Measurements from ENCODE around the gene APOA1. TPM values are rescaled to one million over a fixed set of nuclear protein-coding genes. Genes with fewer than 3 reads are reported as not detected.
A peak's percentile ranks its signal among the peaks of the same experiment; 100 is the strongest.

The APOA1 gene
- total RNA-seq, 1 donor from 2014 or later, result 1.6 TPM

- no peak for DNase-seq
These were observed 48.9 kb downstream of the APOA1 start for GRCh38 chr11:116788534-116788933.

GRCh38 chr11:116787786-116788486 is 49.5 kb downstream of the APOA1 start, which contains the start of gene ZPR1:
Gene ZPR1 (minus strand): TSS chr11:116788023. CDS start chr11:116787990, 33 bp downstream.
- DNase-seq, result peak; percentile 37

- no peak for DNase-seq
These were observed 50.0 kb downstream of the APOA1 start for GRCh38 chr11:116787436-116787785.

- DNase-seq, result no peak
These were observed 50.5 kb downstream of the APOA1 start for GRCh38 chr11:116786966-116787365.

DNA sequence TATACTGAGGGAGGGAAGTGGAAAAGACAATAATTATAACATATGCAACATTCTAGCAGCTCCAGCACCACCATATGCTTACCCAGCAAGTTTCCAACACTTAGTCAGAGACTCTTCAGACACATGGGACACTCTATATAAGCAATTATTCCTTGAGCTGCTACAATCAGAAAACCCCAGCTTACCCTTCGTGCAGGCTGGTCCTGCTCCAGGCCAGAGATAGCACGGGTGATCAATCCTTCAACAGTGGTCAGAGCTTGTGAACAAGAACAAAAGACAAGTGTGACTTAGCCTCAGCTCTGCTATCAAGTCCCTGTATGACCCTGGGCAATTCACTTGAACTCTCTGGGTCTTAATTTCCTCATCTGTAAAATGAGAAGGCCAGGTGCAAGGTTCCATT is 51.1 kb downstream of the APOA1 start:
- DNase-seq, result no peak

Other genes with a start within 250 kb of the APOA1 start
- 10.8 TPM for gene BUD13, start 64.6 kb downstream of the APOA1 start, total RNA-seq
- gene ZPR1, start 49.6 kb downstream of the APOA1 start, total RNA-seq, result 21.8 TPM
- not detected for gene APOA5, start 45.7 kb downstream of the APOA1 start, total RNA-seq
- gene APOA4, start 14.3 kb downstream of the APOA1 start, total RNA-seq, result not detected
- gene APOC3, start 7.7 kb downstream of the APOA1 start, total RNA-seq, result not detected

Data from skin of body (tissue), 2 donors.